HCT116 (cell line): Measurements from ENCODE around the gene KAZN.

Source experiments
- CEBPB ChIP-seq: IDR thresholded peaks from 2 replicates; pipeline ENCODE4 v1.6.1; 2012; ENCODE audit warnings: low read depth
- ELF1 ChIP-seq: IDR thresholded peaks from 2 replicates; pipeline ENCODE4 v1.6.1; 2012; ENCODE audit warnings: low read depth, borderline replicate concordance
- EZH2 ChIP-seq: fragments of 200-600 bp; sonication (generic); IDR thresholded peaks from 2 replicates; pipeline ENCODE4 v1.6.1; 2017; ENCODE audit warnings: antibody characterized with exemption, mixed run types
- POLR2A ChIP-seq: IDR thresholded peaks from 2 replicates; pipeline ENCODE4 v1.7.0; 2011; ENCODE audit warnings: borderline replicate concordance; ENCODE audit not compliant: insufficient read depth, insufficient read length; ENCODE audit errors: extremely low read depth
- POLR2AphosphoS5 ChIP-seq: IDR thresholded peaks from 2 replicates; pipeline ENCODE4 v1.6.1; 2011; ENCODE audit warnings: mild to moderate bottlenecking, low read depth, low read length, moderate library complexity
- SP1 ChIP-seq: IDR thresholded peaks from 2 replicates; pipeline ENCODE4 v1.6.1; 2012; ENCODE audit warnings: low read depth
- YY1 ChIP-seq: IDR thresholded peaks from 2 replicates; pipeline ENCODE4 v1.6.1; 2011; ENCODE audit warnings: low read length, low read depth, moderate library complexity, mild to moderate bottlenecking; ENCODE audit not compliant: insufficient replicate concordance; ENCODE audit errors: extremely low read depth
- ZFX ChIP-seq: fragments of 450-650 bp; IDR thresholded peaks from 2 replicates; pipeline ENCODE4 v1.6.1; 2017
- TF ChIP-seq, protein P1 (sequence below), 3 experiments: fragments of 200-600 bp in 1 of 3; sonication (generic) in 1 of 3; IDR thresholded peaks in 2 of 3; conservative IDR thresholded peaks in 1 of 3; 2 replicates each; pipeline ENCODE4 v1.5.1; 2012 to 2017; ENCODE audit warnings: low read depth in 2 of 3, low read length in 2 of 3, antibody characterized with exemption in 1 of 3, borderline replicate concordance in 1 of 3, control low read depth in 1 of 3, mild to moderate bottlenecking in 1 of 3, mixed read lengths in 1 of 3, mixed run types in 1 of 3, moderate library complexity in 1 of 3; ENCODE audit not compliant: insufficient read depth in 1 of 3
- TF ChIP-seq, protein P2 (sequence below): IDR thresholded peaks from 2 replicates; pipeline ENCODE4 v1.6.1; 2012; ENCODE audit warnings: low read depth

DNA sequence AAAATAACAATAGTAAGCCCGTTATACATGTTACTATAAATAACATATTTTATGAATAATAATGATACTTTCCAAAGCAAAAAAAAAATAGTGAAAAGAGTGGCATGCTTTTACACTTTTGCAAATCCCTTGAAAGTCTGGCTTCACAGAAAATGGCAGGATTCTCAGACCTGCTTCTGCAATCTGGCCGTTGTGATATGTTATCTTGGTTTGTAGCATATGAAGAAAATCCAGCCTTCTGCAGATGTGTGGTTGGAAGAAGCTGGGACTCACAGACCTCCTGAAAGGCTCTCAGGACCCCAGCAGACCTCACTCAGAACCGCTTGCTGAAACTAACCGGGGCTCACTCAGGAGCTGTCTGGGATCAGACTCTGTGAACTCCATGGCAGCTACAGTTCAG, 299.1 kb downstream of the KAZN start:
- TF ChIP-seq, protein P1, sequence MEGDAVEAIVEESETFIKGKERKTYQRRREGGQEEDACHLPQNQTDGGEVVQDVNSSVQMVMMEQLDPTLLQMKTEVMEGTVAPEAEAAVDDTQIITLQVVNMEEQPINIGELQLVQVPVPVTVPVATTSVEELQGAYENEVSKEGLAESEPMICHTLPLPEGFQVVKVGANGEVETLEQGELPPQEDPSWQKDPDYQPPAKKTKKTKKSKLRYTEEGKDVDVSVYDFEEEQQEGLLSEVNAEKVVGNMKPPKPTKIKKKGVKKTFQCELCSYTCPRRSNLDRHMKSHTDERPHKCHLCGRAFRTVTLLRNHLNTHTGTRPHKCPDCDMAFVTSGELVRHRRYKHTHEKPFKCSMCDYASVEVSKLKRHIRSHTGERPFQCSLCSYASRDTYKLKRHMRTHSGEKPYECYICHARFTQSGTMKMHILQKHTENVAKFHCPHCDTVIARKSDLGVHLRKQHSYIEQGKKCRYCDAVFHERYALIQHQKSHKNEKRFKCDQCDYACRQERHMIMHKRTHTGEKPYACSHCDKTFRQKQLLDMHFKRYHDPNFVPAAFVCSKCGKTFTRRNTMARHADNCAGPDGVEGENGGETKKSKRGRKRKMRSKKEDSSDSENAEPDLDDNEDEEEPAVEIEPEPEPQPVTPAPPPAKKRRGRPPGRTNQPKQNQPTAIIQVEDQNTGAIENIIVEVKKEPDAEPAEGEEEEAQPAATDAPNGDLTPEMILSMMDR (IDR thresholded peaks at IDR 0.05 in 2 of 3, conservative IDR thresholded peaks at IDR 0.05 in 1 of 3; ENCODE audit: borderline replicate concordance in 1 of 3, insufficient read depth in 1 of 3, low read depth in 2 of 3, low read length in 2 of 3) = no peak
- TF ChIP-seq EZH2 = no peak
- TF ChIP-seq SP1 = no peak
- TF ChIP-seq ELF1 = no peak
- no peak for TF ChIP-seq POLR2A
- TF ChIP-seq ZFX = no peak
- no peak for TF ChIP-seq POLR2AphosphoS5
- TF ChIP-seq YY1 = no peak
- no peak for TF ChIP-seq CEBPB
- TF ChIP-seq, protein P2, sequence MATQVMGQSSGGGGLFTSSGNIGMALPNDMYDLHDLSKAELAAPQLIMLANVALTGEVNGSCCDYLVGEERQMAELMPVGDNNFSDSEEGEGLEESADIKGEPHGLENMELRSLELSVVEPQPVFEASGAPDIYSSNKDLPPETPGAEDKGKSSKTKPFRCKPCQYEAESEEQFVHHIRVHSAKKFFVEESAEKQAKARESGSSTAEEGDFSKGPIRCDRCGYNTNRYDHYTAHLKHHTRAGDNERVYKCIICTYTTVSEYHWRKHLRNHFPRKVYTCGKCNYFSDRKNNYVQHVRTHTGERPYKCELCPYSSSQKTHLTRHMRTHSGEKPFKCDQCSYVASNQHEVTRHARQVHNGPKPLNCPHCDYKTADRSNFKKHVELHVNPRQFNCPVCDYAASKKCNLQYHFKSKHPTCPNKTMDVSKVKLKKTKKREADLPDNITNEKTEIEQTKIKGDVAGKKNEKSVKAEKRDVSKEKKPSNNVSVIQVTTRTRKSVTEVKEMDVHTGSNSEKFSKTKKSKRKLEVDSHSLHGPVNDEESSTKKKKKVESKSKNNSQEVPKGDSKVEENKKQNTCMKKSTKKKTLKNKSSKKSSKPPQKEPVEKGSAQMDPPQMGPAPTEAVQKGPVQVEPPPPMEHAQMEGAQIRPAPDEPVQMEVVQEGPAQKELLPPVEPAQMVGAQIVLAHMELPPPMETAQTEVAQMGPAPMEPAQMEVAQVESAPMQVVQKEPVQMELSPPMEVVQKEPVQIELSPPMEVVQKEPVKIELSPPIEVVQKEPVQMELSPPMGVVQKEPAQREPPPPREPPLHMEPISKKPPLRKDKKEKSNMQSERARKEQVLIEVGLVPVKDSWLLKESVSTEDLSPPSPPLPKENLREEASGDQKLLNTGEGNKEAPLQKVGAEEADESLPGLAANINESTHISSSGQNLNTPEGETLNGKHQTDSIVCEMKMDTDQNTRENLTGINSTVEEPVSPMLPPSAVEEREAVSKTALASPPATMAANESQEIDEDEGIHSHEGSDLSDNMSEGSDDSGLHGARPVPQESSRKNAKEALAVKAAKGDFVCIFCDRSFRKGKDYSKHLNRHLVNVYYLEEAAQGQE = no peak
